Erythroblast (primary cell): ENCODE results near the gene DUSP1.

Experiments
- GATA1 ChIP-seq: IDR thresholded peaks from 2 replicates; pipeline ENCODE4 v1.6.1; 2011; ENCODE audit warnings: low read depth, mild to moderate bottlenecking, control low read depth, low read length, moderate library complexity
- POLR2A ChIP-seq: IDR thresholded peaks from 2 replicates; pipeline ENCODE4 v1.6.1; 2011; ENCODE audit warnings: mild to moderate bottlenecking, low read length

DNA sequence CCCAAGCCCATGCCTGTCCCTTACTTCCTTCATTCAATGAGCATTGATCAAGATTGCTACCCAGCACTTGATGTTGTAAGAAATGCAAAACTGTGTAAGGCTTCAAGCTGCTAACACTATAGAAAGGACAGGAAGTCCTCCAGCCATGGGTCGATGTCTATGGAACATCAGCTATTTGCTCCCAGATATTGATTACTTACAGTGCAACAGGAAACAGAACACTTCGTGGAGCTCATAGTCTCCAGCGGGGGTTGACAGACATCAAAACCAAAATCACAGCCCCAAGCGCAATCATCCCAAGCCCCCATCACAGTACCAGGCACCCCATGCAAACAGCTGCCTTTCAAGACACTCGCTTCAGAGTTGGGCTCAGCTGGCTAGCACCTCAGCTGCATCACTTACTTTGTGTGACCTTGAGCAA is 26.8 kb upstream of the DUSP1 start:
- TF ChIP-seq POLR2A: no peak
- TF ChIP-seq GATA1: no peak
